GM18873 (cell line): ENCODE results near the gene RFX1.
"Not testable (repeated sequence)": the region's sequence is repeated elsewhere in the genome, so short reads cannot be mapped to it uniquely, and the experiment has no call there.

Source experiments
- ATAC-seq: cut with Tn5 transposase; IDR thresholded peaks from one replicate; pipeline ENCODE4 v1.9.1; 2021; ENCODE audit warnings: mild to moderate bottlenecking, moderate library complexity, moderate number of reproducible peaks; ENCODE audit not compliant: unreplicated experiment, low FRiP score

The RFX1 gene

GRCh38 chr19:14028901-14029300 lies 22.8 kb upstream of the RFX1 start:
- no peak for ATAC-seq

GRCh38 chr19:14027856-14028450 lies 21.8 kb upstream of the RFX1 start, which contains the start of gene RLN3:
Gene RLN3 (plus strand): TSS chr19:14028148. CDS start chr19:14028205, 57 bp downstream.
- no peak for ATAC-seq

GRCh38 chr19:14026652-14027192 lies 20.6 kb upstream of the RFX1 start:
- ATAC-seq = not testable (repeated sequence)

GRCh38 chr19:14023404-14024235 lies 17.5 kb upstream of the RFX1 start:
- ATAC-seq = no peak

- ATAC-seq = no peak
Observed at GRCh38 chr19:14022469-14022868, 16.3 kb upstream of the RFX1 start.

GRCh38 chr19:14021474-14021873 lies 15.4 kb upstream of the RFX1 start:
- ATAC-seq = no peak

- ATAC-seq = not testable (repeated sequence)
Observed at GRCh38 chr19:14019739-14020138, 13.6 kb upstream of the RFX1 start.

- ATAC-seq = no peak
Observed at GRCh38 chr19:14019100-14019499, 13.0 kb upstream of the RFX1 start.

- ATAC-seq = peak; percentile 69
Observed at GRCh38 chr19:14015524-14016035, 9.5 kb upstream of the RFX1 start.

GRCh38 chr19:14012378-14012915 lies 6.3 kb upstream of the RFX1 start:
- ATAC-seq = no peak

- peak; percentile 31 for ATAC-seq
Observed at GRCh38 chr19:14006766-14007562, 844 bp upstream of the RFX1 start.

GRCh38 chr19:14005349-14006084 lies 603 bp downstream of the RFX1 start:
- no peak for ATAC-seq

GRCh38 chr19:14004619-14005348 lies 1.3 kb downstream of the RFX1 start:
- ATAC-seq = no peak

- ATAC-seq = no peak
Observed at GRCh38 chr19:14003251-14004055, 2.7 kb downstream of the RFX1 start.

GRCh38 chr19:14002571-14003250 lies 3.4 kb downstream of the RFX1 start:
- ATAC-seq = no peak

GRCh38 chr19:14000691-14001375 lies 5.3 kb downstream of the RFX1 start:
- ATAC-seq = no peak

- ATAC-seq = no peak
Observed at GRCh38 chr19:13999085-13999484, 7.0 kb downstream of the RFX1 start.
